Sigmoid colon (tissue), 4 donors: Measurements from ENCODE around the gene UBE3B.

Experiments used
- CTCF ChIP-seq, 4 experiments: fragments of 450-650 bp in 3 of 4; fragments of 200-600 bp in 1 of 4; IDR thresholded peaks; one replicate each; pipeline ENCODE4 v1.5.1; 2016 to 2019; ENCODE audit warnings: antibody characterized with exemption in 4 of 4, mild to moderate bottlenecking in 3 of 4, moderate library complexity in 2 of 4
- EP300 ChIP-seq, 4 donors: sonication (generic); formaldehyde crosslinking; IDR thresholded peaks; one replicate each; pipeline ENCODE4 v1.6.1; 2017; ENCODE audit warnings: antibody characterized with exemption in 4 of 4
- POLR2A ChIP-seq, 2 donors: fragments of 450-650 bp; IDR thresholded peaks; one replicate each; pipeline ENCODE4 v1.6.1; 2016; ENCODE audit warnings: antibody characterized with exemption in 2 of 2, mild to moderate bottlenecking in 2 of 2, moderate library complexity in 2 of 2

GRCh38 chr12:109557805-109558204 is 80.4 kb downstream of the UBE3B start:
- TF ChIP-seq EP300 (IDR thresholded peaks at IDR 0.05) (no peak), CTCF (IDR thresholded peaks at IDR 0.05) (no peak), POLR2A (IDR thresholded peaks at IDR 0.05) (no peak)
